ENCODE results near the gene FAM89A. TPM values are rescaled to one million over a fixed set of nuclear protein-coding genes. Genes with fewer than 3 reads are reported as not detected.
A peak's percentile ranks its signal among the peaks of the same experiment; 100 is the strongest.

Gene FAM89A
- total and polyA plus RNA-seq, 9 of the 15 experiments (the other 6 are each of a cell fraction or from before 2014, with no cell fraction given): 8.7 to 66.2 (median 43.3) TPM

DNA sequence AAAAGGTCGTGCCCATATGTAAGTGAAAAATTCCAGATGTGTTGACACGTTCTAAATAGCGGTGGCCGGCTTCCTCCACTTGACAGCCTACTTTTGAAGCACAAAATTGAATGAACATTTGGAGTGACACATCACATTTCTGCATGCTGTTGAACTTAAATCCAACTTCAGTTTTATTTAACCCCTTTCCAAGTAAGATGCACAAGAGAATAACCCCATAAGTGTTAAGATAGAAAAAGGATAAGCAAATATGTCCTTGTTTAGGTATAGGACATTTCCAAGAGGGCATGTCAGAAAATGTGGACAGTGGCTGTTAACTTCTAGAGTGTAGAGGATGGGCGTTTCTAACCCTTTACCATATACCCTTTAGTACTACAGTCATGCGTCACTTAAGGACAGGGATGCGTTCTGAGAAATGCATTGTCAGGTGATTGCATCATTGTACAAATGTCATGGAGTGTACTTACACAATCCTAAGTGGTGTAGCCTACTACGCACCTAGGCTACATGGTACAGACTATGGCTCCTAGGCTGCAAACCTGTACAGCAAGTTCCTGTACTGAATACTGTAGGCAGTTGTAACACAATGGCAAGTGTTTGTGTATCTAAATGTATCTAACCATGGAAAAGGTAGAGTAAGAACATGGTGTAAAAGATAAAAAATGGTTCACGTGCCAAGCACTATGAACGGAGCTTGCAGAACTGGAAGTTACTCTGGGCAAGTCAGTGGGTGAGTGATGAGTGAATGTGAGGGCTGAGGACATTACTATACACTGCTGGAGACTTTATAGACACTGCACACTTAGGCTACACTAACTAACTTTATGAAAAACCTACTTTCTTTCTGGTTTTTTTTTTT lies 9.3 kb upstream of the FAM89A start (continued):
- TF ChIP-seq GABPA (tag; conservative IDR thresholded peaks at IDR 0.05; ENCODE audit: low read depth) (peak; percentile 33; the same call in 1 of the 2 replicates), ZNF143 (CRISPR knock-in tag; IDR thresholded peaks at IDR 0.05) (0 out of 2 replicates have a peak, but pooled peaks have one; percentile 24), CEBPG (CRISPR knock-in tag; IDR thresholded peaks at IDR 0.05) (peak; percentile 100), CEBPG (tag; conservative IDR thresholded peaks at IDR 0.05 in 1 of 2, IDR thresholded peaks at IDR 0.05 in 1 of 2) (peak; percentile 99 to 100), FOXJ3 (CRISPR knock-in tag; IDR thresholded peaks at IDR 0.05) (no peak), ZBTB17 (CRISPR knock-in tag; IDR thresholded peaks at IDR 0.05) (peak; percentile 87), BRCA1 (IDR thresholded peaks at IDR 0.05) (no peak), BRCA1 (CRISPR knock-in tag; IDR thresholded peaks at IDR 0.05) (no peak), SMAD3 (CRISPR knock-in tag; conservative IDR thresholded peaks at IDR 0.05) (peak; percentile 94), SMAD4 (CRISPR knock-in tag; conservative IDR thresholded peaks at IDR 0.05) (peak; percentile 98), NRF1 (conservative IDR thresholded peaks at IDR 0.05 in 1 of 2, IDR thresholded peaks at IDR 0.05 in 1 of 2) (peak; percentile 56 to 68; a peak in 3 of 4 replicates), SIX5 (IDR thresholded peaks at IDR 0.05; ENCODE audit: borderline replicate concordance in 1 of 2, insufficient read depth in 1 of 2, low read depth in 1 of 2, low read length in 2 of 2) (no peak), XRCC4 (IDR thresholded peaks at IDR 0.05; ENCODE audit: extremely low read depth, insufficient read depth, insufficient read length) (no peak), ZNF174 (CRISPR knock-in tag; IDR thresholded peaks at IDR 0.05) (no peak), ZNF165 (CRISPR knock-in tag; IDR thresholded peaks at IDR 0.05; ENCODE audit: borderline replicate concordance) (peak; percentile 83; the same call in 1 of the 2 replicates)
- TF ChIP-seq, protein P1, sequence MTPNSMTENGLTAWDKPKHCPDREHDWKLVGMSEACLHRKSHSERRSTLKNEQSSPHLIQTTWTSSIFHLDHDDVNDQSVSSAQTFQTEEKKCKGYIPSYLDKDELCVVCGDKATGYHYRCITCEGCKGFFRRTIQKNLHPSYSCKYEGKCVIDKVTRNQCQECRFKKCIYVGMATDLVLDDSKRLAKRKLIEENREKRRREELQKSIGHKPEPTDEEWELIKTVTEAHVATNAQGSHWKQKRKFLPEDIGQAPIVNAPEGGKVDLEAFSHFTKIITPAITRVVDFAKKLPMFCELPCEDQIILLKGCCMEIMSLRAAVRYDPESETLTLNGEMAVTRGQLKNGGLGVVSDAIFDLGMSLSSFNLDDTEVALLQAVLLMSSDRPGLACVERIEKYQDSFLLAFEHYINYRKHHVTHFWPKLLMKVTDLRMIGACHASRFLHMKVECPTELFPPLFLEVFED (CRISPR knock-in tag; conservative IDR thresholded peaks at IDR 0.05): peak; percentile 62
- TF ChIP-seq, protein P2, sequence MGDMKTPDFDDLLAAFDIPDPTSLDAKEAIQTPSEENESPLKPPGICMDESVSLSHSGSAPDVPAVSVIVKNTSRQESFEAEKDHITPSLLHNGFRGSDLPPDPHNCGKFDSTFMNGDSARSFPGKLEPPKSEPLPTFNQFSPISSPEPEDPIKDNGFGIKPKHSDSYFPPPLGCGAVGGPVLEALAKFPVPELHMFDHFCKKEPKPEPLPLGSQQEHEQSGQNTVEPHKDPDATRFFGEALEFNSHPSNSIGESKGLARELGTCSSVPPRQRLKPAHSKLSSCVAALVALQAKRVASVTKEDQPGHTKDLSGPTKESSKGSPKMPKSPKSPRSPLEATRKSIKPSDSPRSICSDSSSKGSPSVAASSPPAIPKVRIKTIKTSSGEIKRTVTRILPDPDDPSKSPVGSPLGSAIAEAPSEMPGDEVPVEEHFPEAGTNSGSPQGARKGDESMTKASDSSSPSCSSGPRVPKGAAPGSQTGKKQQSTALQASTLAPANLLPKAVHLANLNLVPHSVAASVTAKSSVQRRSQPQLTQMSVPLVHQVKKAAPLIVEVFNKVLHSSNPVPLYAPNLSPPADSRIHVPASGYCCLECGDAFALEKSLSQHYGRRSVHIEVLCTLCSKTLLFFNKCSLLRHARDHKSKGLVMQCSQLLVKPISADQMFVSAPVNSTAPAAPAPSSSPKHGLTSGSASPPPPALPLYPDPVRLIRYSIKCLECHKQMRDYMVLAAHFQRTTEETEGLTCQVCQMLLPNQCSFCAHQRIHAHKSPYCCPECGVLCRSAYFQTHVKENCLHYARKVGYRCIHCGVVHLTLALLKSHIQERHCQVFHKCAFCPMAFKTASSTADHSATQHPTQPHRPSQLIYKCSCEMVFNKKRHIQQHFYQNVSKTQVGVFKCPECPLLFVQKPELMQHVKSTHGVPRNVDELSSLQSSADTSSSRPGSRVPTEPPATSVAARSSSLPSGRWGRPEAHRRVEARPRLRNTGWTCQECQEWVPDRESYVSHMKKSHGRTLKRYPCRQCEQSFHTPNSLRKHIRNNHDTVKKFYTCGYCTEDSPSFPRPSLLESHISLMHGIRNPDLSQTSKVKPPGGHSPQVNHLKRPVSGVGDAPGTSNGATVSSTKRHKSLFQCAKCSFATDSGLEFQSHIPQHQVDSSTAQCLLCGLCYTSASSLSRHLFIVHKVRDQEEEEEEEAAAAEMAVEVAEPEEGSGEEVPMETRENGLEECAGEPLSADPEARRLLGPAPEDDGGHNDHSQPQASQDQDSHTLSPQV (IDR thresholded peaks at IDR 0.05): peak; percentile 99
- TF ChIP-seq, protein P3, sequence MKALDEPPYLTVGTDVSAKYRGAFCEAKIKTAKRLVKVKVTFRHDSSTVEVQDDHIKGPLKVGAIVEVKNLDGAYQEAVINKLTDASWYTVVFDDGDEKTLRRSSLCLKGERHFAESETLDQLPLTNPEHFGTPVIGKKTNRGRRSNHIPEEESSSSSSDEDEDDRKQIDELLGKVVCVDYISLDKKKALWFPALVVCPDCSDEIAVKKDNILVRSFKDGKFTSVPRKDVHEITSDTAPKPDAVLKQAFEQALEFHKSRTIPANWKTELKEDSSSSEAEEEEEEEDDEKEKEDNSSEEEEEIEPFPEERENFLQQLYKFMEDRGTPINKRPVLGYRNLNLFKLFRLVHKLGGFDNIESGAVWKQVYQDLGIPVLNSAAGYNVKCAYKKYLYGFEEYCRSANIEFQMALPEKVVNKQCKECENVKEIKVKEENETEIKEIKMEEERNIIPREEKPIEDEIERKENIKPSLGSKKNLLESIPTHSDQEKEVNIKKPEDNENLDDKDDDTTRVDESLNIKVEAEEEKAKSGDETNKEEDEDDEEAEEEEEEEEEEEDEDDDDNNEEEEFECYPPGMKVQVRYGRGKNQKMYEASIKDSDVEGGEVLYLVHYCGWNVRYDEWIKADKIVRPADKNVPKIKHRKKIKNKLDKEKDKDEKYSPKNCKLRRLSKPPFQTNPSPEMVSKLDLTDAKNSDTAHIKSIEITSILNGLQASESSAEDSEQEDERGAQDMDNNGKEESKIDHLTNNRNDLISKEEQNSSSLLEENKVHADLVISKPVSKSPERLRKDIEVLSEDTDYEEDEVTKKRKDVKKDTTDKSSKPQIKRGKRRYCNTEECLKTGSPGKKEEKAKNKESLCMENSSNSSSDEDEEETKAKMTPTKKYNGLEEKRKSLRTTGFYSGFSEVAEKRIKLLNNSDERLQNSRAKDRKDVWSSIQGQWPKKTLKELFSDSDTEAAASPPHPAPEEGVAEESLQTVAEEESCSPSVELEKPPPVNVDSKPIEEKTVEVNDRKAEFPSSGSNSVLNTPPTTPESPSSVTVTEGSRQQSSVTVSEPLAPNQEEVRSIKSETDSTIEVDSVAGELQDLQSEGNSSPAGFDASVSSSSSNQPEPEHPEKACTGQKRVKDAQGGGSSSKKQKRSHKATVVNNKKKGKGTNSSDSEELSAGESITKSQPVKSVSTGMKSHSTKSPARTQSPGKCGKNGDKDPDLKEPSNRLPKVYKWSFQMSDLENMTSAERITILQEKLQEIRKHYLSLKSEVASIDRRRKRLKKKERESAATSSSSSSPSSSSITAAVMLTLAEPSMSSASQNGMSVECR (CRISPR knock-in tag; IDR thresholded peaks at IDR 0.05): no peak

All from K562 (cell line).